Stimulated activated CD4-positive, alpha-beta T cell treated with anti-CD3 and anti-CD28 coated beads, Interleukin-1b, Interleukin-23, amount 100 ng/mL, for 4 hours (primary cell): ENCODE measurements around the gene RNF208.

ENCODE experiments used
- DNase-seq, 2 donors: peaks; one replicate each; pipeline ENCODE4 v3.0.0-alpha.2; 2020; ENCODE audit warnings: low read depth in 2 of 2

Gene RNF208

DNA sequence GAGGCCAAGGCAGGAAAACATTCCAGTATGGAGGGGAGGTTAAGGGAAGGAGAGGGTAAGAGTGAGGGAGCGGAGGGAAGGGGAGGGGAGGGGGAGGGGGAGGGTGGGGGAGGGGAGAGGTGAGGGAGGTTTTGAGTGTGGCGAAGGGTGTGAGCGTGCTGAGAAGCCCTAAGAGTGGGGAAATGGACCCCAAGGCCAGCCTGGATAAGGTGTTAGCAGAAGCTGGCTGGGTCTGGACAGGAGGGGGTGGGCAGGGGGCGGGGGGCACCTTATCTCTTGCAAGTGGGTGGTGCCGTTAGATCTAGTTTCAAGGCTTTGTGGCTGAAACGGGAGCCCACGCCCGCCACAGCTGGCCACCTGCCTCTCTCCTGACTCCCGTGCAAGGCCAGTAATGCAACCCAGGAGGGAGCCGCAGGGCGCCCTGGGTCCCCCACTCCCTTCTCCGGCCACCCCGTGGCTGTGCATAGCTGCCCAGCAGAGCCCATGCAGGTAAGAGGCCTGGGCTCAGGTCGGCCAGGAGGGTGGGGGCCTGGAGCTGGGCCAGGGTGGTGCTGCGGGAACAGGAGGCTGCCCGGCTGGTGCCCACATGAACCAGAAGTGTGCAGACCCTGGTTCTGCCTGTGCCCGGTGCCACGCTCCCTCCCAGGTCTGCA, 5.9 kb upstream of the RNF208 start:
- no peak for DNase-seq

DNA sequence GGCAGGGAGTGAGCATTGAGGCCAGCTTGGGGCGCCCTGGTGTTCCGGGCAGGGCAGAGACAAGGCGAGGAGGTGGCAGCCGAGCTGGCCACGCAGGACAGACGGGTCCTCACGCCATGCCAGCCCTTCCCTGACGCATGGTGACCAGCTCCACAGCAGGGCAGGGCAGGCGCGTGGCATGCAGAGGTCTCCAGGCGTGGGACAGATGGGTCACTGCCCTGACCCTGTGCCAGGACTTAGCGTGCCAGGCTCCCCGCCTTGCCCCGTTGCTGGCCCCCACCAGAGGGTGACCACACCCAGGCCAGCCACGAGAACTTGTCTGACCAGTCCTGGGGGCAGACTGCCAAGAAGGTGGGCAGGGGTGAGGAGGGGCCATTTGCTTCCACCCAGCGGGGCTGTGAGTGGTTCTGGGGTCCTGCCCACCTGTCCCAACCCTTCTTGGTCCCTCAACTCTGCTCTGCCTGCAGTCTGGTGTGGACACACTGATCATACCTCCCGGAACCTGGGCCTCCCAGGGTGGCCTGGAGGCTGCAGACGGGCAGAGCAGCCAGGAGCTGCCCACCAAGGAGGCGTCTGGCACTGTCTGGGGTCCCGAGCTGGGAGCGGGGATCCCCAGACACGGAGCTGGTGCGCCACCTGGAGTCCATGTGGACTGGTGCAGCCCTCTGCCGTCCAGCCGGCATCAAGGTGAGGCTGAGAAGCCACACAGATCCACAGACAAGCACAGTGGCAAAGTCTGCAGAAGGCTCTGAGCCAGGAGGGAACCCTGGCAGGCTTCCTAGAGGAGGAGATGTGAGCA, 5.2 kb upstream of the RNF208 start, which contains the start of gene RNF224:
Gene RNF224, plus strand, starts transcription at position 449 of the 799 bp plus-strand sequence. CDS start 834 bp downstream, outside the sequence.
- DNase-seq: peak; percentile 77 to 79

DNA sequence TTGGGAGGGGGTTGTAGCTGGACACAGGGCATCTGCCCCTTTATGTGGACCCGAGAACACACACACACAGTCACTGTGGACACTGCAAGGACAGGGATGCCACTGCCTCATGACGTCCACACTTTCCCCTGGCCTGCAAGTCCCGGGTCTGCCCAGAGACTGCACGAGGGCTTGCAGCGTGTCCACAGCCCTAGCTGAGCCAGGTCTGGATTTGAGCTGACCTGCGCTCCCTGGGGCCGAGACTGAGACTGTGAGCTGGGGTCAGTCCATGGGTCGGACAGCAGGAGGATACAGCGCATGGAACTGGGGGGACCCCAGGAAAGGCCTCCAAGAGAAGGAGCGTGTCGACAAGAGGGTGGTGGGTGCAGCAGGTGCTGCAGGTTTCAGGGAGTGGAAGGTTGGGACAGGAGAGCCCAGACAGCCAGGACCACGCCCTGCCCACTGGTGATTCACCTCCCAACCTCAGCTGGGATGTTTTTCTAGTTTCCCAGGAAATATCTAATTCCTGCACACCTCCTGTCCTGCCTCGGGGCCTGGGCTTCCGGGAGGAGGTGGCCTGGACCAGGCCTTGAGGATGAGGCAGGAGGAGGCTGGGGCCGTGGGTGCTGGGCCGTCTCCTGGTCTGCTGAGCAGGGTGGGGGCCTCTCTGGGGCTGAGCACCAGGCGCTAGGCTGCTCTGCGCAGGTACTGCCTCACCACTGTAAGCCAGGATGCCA, 4.5 kb upstream of the RNF208 start:
- DNase-seq: no peak

GRCh38 chr9:137225699-137226331, 3.8 kb upstream of the RNF208 start:
- DNase-seq: no peak

- no peak for DNase-seq
These were observed 3.0 kb upstream of the RNF208 start, which contains the start of gene CYSRT1 for GRCh38 chr9:137224830-137225694. CYSRT1 (plus strand) TSS chr9:137225174; CDS start chr9:137225622, 448 bp downstream.

DNA sequence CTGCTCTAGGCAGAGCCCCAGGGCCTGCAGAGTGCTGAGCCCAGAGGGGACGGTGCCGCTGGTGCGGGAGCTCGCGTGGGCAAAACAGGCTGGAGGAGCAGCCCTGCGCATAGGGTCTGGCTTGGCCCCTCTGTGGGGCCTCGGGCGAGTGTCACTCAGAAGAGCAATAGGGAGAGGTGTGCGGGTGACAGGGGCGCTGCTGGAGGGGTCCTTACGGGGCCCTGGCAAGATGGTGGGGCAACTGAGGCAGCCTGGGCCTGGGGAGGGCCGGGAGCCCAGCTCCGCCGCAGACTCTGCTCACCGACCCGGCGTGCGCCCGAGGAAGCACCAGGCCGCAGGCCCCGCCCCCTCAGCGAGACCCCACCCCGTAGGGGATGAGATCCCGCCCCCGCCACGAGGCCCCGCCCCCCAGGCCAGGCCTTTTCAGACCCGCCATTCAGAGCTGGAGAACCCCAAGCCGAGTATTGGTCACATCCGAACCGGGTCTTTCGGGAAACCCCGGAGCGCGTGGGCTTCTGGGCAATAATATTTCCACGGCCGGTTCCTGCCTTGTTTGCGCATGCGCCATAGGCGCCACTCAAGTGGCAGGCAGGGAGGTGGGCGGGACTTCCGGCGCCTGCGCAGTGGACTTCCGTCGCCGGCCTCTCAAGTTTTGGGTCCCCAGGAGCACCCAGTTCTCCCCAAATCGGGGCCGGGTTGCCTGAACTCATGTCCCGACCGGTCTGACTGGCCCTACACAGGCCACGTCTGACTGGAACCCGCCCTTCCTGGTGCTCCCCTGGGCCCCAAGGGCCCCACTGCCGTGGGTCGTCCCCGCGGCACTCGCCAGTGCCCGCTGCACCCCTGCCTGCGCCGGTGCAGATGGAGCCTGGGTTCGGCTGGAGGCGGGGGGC, 1.3 kb upstream of the RNF208 start:
- peak; percentile 98 to 99 for DNase-seq

DNA sequence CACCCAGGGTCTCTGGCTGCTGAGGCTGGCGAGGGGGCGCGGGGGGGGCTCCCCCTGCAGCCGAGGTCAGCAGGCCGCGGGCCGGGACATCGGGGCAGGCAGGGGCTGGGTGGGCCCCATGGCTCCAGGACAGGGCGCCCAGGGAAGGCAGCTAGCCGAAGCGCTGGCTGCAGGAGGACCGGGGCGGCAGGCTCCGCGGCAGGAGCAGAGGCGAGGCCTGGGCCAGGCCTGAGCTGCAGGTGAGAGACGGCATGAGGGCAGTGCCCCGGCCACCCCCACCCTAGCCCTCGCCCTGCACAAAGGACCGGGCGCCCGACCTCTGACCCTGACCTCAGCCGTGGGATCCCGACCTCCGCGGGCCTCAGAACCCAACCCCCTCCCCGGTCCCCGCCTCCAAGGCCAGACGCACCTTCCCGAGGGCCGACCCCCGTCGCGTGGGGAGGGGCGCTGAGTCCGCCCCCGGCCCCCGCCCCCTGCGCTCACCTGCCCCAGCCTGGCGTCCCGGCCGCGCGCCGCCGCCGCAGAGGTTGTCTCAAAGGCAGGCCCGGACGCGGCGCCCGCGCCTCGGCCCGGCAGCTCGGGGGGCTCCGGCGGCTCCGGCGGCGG, 431 bp downstream of the RNF208 start:
- DNase-seq: peak in 1 of 2 donors; percentile 29

DNA sequence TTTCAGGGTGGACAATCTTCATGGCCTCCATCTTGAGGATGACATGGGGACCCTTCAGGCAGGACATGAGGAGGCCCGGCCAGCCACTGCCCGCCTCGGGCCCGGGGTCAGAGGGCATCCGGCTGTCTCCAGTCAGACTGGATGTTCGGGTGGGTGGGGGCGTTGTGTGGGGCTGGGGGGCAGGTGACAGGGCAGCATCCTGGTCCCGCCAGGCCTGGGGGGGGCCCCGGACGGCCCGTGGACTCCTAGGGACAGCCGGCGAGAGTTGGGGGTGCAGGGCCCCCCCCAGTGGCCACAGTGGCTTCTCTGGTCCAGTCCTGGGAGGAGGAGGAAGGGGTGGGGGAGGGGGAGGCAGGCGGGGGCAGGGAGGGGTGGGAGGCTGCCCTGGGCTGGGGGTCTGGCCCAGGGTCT, 940 bp downstream of the RNF208 start:
- DNase-seq: no peak

GRCh38 chr9:137220317-137221094, 1.5 kb downstream of the RNF208 start:
- no peak for DNase-seq

GRCh38 chr9:137219757-137220316, 2.2 kb downstream of the RNF208 start:
- DNase-seq: no peak

DNA sequence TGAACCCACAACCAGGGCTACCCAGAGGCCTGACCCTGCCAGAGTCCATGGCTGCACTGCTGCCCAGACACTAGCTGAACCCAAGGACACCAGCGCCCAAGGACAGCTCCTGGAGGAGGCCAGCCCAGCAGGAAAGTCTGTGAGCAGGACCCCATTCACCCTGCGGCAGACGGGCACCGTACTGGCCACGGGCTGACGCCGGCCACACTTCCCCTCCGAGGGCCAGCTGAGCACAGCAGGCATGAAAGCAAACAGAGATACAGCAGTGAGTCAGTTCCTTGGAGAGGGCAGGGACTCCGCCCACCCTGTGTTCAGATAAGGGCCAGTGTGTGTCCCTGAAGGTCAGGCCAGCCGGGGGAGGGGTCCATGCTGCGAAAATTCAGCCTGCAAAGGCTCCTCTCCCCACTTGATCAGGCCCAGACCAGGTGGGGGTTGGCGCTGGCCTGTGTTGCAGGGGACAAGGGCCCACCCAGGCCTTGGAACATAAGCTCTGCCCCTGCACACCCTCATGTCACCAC, 3.2 kb downstream of the RNF208 start:
- no peak for DNase-seq

- no peak for DNase-seq
These were observed 3.8 kb downstream of the RNF208 start for GRCh38 chr9:137218212-137218753.

DNA sequence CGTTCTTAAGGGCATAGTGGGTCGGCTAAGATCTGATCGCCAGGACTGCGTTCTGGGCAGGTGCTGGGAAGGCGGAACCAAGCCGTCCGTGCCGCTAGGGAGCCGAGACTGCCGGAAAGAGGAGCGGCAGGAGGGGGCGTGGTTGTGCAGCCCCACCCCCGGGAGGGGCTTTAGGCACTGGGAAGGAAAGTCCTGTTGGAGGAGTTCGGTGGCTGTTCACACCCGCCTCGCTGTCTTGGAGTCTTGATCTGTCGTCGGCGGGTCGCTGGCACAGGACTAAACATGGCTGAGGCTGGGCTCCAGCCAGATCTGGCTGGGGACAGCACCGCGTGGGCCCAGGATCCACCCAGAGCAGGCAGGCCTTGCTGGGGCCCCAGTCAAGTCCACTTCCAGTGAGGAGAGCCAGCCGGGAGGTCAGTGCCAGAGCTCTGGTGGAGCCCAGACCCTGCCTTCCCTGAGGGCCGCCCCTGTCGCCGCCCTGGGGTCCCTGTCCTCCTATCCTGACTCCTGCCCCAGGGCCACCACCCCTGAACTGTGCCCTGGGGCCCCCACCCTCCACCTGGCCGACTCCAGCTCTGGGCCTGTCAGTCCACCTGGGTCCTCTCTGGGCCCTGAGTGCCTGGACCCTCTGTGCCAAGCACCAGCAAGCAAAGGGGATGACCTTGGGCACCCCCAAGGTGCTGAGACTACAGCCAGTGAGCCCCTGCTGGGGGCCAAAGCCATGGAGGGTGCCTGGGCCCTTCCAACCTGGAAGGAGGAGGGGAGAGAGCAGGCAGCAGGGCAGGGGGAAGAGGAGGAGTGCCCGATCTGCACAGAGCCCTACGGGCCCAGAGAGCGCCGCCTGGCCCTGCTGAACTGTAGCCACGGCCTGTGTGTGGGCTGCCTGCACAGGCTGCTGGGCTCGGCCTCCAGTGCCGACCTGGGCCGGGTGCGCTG, 4.5 kb downstream of the RNF208 start:
- DNase-seq: no peak

GRCh38 chr9:137216188-137216965, 5.7 kb downstream of the RNF208 start:
- no peak for DNase-seq

DNA sequence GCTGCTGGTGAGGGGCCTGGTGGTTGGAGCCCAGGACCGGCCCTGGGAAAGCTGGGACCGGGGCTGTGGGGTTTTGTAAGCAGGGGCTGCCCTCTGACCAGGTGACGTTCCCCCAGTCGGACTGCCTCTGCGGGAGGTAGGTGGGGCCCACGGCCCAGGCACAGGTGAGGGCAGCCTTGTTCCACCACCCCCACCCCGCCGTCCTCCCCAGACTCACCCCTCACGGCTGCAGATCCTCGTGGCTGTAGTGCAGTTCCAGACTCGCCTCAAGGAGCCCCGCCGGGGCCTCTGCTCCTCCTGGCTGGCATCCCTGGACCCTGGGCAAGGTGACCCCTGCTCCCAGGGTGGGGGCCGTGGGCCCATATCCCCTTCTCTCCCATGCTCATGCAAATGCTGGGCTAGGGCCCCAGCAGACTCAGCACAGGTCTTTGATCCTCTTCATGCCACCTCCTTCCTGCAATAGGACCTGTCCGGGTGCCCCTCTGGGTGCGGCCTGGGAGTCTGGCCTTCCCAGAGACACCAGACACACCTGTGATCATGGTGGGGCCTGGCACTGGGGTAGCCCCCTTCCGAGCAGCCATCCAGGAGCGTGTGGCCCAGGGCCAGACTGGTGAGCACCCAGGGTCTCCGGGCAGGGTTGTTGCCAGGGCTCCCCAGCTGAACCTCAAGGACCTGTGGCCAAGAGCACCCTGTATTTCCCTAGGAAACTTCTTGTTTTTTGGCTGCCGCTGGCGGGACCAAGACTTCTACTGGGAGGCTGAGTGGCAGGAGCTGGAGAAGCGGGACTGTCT, 6.6 kb downstream of the RNF208 start:
- no peak for DNase-seq
